ENCODE results near the gene UGT1A4.
"Not testable (repeated sequence)": the region's sequence is repeated elsewhere in the genome, so short reads cannot be mapped to it uniquely, and the experiment has no call there.

UGT1A4 gene

GRCh38 chr2:233750689-233751088 lies 32.2 kb downstream of the UGT1A4 start:
- not testable (repeated sequence) for DNase-seq (ENCODE audit: low read depth)

GRCh38 chr2:233751212-233752009 lies 32.9 kb downstream of the UGT1A4 start:
- not testable (repeated sequence) for DNase-seq (ENCODE audit: low read depth)

GRCh38 chr2:233754872-233755611 lies 36.5 kb downstream of the UGT1A4 start:
- DNase-seq (ENCODE audit: low read depth) = no peak

DNA sequence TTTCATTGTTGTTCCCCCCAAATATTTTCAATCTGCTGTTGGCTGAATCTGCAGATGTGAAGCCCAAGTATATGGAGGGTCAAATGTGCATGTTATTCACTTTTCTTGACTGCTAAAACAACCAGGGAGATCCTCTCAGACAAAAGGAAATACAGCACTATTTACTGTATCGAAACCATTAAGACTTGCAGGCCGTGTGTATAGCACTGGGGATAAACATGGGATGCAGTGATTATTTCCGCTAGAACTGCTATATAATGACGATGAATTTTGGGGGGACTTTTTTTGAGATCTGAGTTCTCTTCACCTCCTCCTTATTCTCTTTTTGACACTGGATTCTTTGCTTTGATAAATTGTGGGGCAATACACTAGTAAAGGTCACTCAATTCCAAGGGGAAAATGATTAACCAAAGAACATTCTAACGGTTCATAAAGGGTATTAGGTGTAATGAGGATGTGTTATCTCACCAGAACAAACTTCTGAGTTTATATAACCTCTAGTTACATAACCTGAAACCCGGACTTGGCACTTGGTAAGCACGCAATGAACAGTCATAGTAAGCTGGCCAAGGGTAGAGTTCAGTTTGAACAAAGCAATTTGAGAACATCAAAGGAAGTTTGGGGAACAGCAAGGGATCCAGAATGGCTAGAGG lies 38.0 kb downstream of the UGT1A4 start:
- no peak for DNase-seq (ENCODE audit: low read depth)

DNA sequence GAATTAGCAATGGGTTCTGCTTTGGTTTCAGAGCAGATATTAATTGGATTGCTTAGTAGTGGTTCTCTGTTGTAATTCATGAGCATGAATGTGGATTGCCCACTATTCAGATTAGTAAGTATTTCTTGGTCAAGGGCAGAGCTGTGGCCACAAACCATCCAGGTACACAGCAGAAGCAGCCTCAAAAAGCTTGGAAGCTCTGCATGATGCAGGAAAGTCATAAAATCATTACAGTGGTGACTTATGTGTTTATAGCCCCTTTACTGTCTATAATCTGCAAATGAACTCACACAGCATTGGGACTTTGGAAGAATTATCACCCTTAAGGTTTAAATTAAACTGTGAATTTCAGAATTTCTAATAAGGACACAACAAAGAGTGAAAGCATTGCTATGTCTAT lies 39.6 kb downstream of the UGT1A4 start:
- DNase-seq (ENCODE audit: low read depth) = no peak

DNA sequence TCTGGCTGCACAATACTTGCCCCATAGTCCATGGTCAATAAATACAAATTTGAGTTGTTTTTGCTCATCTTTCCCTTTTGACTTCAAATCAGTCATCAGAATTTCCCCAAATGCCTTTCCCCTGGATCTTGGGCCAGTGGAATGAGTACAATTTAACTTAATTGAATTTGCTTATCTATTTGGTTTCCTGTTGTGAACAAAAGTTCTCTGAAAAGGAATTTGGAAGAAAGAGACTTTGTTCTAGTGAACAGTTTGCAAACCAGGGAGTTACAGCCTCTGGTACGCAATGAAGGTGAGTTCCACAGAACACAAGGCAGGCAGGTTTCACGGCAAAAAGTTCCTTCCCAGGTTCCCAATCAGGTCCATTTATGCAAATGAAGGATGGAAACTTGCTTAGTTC lies 40.3 kb downstream of the UGT1A4 start:
- DNase-seq (ENCODE audit: low read depth) = no peak

GRCh38 chr2:233760043-233760442 lies 41.5 kb downstream of the UGT1A4 start, which contains the start of gene UGT1A1:
UGT1A1 (plus strand) TSS chr2:233760270; CDS start chr2:233760288, 18 bp downstream.
- no peak for DNase-seq (ENCODE audit: low read depth)

DNA sequence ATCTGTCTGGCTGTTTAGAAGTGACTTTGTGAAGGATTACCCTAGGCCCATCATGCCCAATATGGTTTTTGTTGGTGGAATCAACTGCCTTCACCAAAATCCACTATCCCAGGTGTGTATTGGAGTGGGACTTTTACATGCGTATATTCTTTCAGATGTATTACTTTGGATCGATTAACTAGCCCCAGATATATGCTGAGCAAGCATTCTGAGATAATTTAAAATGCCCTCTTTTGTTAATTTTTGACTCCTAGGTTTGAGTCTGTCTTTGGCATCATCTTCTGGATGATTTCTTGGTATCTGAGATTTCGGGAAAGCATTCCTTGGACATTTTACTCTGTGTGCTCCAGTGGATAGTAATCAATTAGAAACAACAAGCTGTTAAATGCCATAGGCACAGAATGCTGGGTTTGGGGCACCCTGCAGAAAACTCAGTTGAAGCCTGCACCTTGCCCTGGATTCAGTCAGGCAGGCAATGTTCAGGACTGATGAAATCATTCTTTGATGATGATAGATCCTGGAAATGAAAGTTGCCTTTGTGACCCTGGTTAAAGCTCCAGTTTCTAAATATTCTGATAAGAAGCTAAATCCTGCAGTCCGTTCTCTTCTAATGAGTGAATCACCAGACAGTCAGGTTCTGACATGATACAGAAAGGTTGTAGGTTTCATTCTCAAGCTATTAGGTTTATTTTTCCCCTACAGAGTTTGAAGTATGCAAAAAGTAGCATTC lies 42.7 kb downstream of the UGT1A4 start:
- no peak for DNase-seq (ENCODE audit: low read depth)

- DNase-seq (ENCODE audit: low read depth) = no peak
Measured at GRCh38 chr2:233764264-233764663, 45.7 kb downstream of the UGT1A4 start.

- no peak for DNase-seq (ENCODE audit: low read depth)
Measured at GRCh38 chr2:233764761-233765160, 46.2 kb downstream of the UGT1A4 start.

GRCh38 chr2:233766416-233766815 lies 47.9 kb downstream of the UGT1A4 start:
- DNase-seq (ENCODE audit: low read depth) = no peak

GRCh38 chr2:233768076-233768475 lies 49.5 kb downstream of the UGT1A4 start:
- no peak for DNase-seq (ENCODE audit: low read depth)

GRCh38 chr2:233769260-233769659 lies 50.7 kb downstream of the UGT1A4 start:
- DNase-seq (ENCODE audit: low read depth) = no peak

GRCh38 chr2:233772153-233772552 lies 53.6 kb downstream of the UGT1A4 start:
- no peak for DNase-seq (ENCODE audit: low read depth)

DNA sequence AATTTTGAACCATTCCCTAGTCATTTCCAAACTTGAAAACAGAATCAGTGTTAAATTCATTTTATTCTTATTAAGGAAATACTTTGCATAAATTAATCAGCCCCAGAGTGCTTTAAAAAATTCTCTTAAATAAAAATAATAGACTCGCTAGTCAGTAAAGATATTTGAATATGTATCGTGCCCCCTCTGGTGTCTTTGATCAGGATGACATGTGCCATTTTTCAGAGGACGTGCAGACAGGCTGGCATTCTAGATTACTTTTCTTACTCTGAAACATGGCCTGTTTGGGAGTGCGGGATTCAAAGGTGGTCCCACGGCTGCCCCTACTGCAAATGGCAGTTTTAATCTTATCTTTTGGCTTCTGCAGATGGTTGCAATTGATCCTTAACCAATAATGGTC lies 54.0 kb downstream of the UGT1A4 start:
- no peak for DNase-seq (ENCODE audit: low read depth)

GRCh38 chr2:233773854-233774253 lies 55.3 kb downstream of the UGT1A4 start:
- no peak for DNase-seq (ENCODE audit: low read depth)

DNA sequence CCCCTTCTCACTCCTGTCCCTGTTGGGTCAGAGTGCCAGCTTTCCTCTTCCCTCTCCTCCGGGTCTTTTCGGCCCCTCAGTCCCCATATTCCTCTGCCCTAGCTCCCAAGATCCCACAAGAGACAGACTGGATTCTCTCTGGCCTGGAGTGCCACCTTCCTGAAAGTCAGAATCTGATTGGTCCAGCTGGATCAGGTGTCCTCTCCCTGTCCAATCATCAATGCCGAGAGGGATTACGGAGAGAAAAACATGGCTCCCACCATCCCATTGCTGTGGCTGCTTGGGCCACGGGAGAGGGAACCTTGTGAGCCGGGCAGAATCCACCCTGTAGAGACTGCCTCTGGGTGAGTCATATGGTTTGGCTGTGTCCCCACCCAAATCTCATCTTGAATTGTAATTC lies 56.9 kb downstream of the UGT1A4 start:
- no peak for DNase-seq (ENCODE audit: low read depth)

DNA sequence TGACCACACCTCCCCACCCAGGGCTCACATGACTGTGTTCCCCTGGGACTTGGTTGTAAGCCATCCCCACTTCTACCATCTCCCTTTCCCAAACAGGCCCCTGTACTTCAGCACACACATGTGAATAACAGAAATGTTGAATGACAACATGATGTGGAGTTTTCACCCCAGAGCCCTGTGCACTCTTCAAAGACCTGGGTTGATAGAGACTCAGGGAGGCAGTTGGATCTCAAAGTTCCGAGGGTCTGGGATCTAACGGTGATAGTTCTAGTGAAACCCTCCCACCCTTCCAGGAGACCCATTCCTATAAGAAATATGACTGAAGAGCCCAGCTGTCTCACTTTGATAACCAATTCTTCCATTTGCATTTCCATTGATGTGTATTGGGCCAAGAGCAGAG lies 59.5 kb downstream of the UGT1A4 start, which contains the start of gene MROH2A:
Gene MROH2A, plus strand, starts transcription at position 301 of the 400 bp plus-strand sequence. CDS start 1,029 bp downstream, outside the sequence.
- DNase-seq (ENCODE audit: low read depth) = no peak

DNA sequence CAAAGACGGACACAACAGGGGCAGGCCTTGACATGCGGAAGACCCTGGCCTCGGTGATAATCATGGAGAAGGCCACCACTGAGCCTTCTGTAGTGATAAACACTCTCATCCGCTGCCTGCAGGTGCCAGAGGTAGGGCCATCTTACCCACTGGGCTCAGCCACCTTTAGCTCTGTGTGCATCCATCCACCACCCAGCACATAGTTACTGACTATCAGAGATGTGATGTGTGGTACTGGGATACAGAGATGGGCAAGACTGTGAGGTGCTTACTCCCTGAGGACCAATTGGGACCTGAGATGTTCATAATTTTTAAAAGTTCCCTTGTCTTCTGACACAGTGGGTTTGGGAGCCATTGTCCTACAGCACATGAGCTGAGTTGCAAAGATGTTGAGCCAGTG lies 61.2 kb downstream of the UGT1A4 start:
- DNase-seq (ENCODE audit: low read depth) = no peak

- no peak for DNase-seq (ENCODE audit: low read depth)
Measured at GRCh38 chr2:233780771-233781170, 62.2 kb downstream of the UGT1A4 start.

- DNase-seq (ENCODE audit: low read depth) = no peak
Measured at GRCh38 chr2:233789554-233789953, 71.0 kb downstream of the UGT1A4 start.

Measured in stimulated activated CD8-positive, alpha-beta memory T cell treated with anti-CD3 and anti-CD28 coated beads, Interleukin-7, amount 100 ng/mL, for 24 hours (primary cell).